GM12878 (cell line): ENCODE data around the gene DENND6A. TPM values are rescaled to one million over a fixed set of nuclear protein-coding genes. Genes with fewer than 3 reads are reported as not detected.

Experiments
- ATAC-seq: fragments of 200-7000 bp; cut with Tn5 transposase; 3 replicates; pipeline ENCODE4 v1.9.1; 2020; ENCODE audit warnings: mild to moderate bottlenecking, moderate library complexity
- BruUV-seq: library from RNA; stranded (reverse); fragments of 400-500 nt; replicated peaks from 2 replicates; lab custom pipeline; 2021; lab: Mats Ljungman, UMichigan
- CTCF ChIA-PET: fragments of 300-600 bp; sonication (Branson Sonifier 250); formaldehyde crosslinking; extraction: SDS; loops from one replicate; lab custom pipeline; 2021; ENCODE audit warnings: inconsistent platforms; lab: Yijun Ruan, JAX
- POLR2A ChIA-PET: fragments of 350-600 bp; formaldehyde crosslinking; extraction: SDS; loops from one replicate; lab custom pipeline; 2021; ENCODE audit warnings: inconsistent platforms; lab: Charles Lee
- RAD21 ChIA-PET: fragments of 300-600 bp; sonication (Branson Sonifier 250); formaldehyde crosslinking; loops from one replicate; lab custom pipeline; 2023; ENCODE audit warnings: antibody characterized with exemption; ENCODE audit not compliant: unreplicated experiment; lab: Charles Lee
- SMC1A ChIA-PET: fragments of 300-600 bp; sonication (Branson Sonifier 250); formaldehyde crosslinking; loops from one replicate; lab custom pipeline; 2023; ENCODE audit not compliant: unreplicated experiment, uncharacterized antibody; lab: Charles Lee
- DNase-seq: peaks from one replicate; pipeline ENCODE4 v3.0.0-alpha.2; 2011; ENCODE audit warnings: low read depth, low spot score
- FAIRE-seq: peaks from 3 replicates; lab custom pipeline; 2011; peaks lifted over from hg19 to GRCh38; lab: Jason Lieb, UNC
- H2AFZ ChIP-seq: 2 replicates; pipeline ENCODE4 v1.6.0; 2011; ENCODE audit warnings: low read depth, low read length, control low read depth; ENCODE audit not compliant: control insufficient read depth
- H3K27ac ChIP-seq: 2 replicates; pipeline ENCODE4 v1.5.1; 2011; ENCODE audit warnings: control low read depth; ENCODE audit not compliant: control insufficient read depth, insufficient read depth
- H3K27me3 ChIP-seq, 2 experiments: replicated peaks in 1 of 2; 2 replicates each; pipeline versions ENCODE4 v1.6.0 to v1.6.1; 2011; ENCODE audit warnings: low read length in 1 of 2; ENCODE audit not compliant: control insufficient read depth in 2 of 2, insufficient read depth in 2 of 2
- H3K36me3 ChIP-seq, 2 experiments: 2 replicates each; pipeline ENCODE4 v1.5.1; 2011; ENCODE audit warnings: low read length in 1 of 2; ENCODE audit not compliant: control insufficient read depth in 2 of 2, insufficient read depth in 2 of 2
- H3K4me1 ChIP-seq: 2 replicates; pipeline ENCODE4 v1.6.1; 2011; ENCODE audit warnings: mild to moderate bottlenecking, low read length, moderate library complexity, mixed read lengths; ENCODE audit not compliant: control insufficient read depth, insufficient read depth
- H3K4me2 ChIP-seq: 2 replicates; pipeline ENCODE4 v1.6.0; 2011; ENCODE audit warnings: control low read depth; ENCODE audit not compliant: control insufficient read depth, insufficient read depth
- H3K4me3 ChIP-seq: fragments of 200-600 bp; sonication (generic); 2 replicates; pipeline ENCODE4 v1.5.1; 2016
- H3K79me2 ChIP-seq: 2 replicates; pipeline ENCODE4 v1.6.0; 2011; ENCODE audit warnings: low read length; ENCODE audit not compliant: control insufficient read depth, insufficient read depth
- H3K9ac ChIP-seq: 2 replicates; pipeline ENCODE4 v1.8.0; 2011; ENCODE audit warnings: low read length, control low read depth, mixed read lengths; ENCODE audit not compliant: control insufficient read depth, insufficient read depth
- H3K9me3 ChIP-seq: replicated peaks from 3 replicates; pipeline ENCODE4 v1.5.1; 2011; ENCODE audit warnings: mild to moderate bottlenecking, low read length; ENCODE audit not compliant: control insufficient read depth, insufficient read depth
- H4K20me1 ChIP-seq: 2 replicates; pipeline ENCODE4 v1.6.0; 2011; ENCODE audit not compliant: control insufficient read depth, insufficient read depth
- ATF7 ChIP-seq: fragments of 450-650 bp; IDR thresholded peaks from 2 replicates; pipeline ENCODE4 v1.6.1; 2016; ENCODE audit warnings: low read depth, mild to moderate bottlenecking
- CREB1 ChIP-seq: IDR thresholded peaks from 2 replicates; pipeline ENCODE4 v1.6.1; 2012; ENCODE audit warnings: low read depth, mild to moderate bottlenecking, inconsistent platforms
- EP300 ChIP-seq, 2 experiments: fragments of 150-350 bp in 1 of 2; IDR thresholded peaks; 2 replicates each; pipeline ENCODE4 v1.6.1; 2011 to 2012; ENCODE audit warnings: low read depth in 2 of 2, low read length in 2 of 2, borderline replicate concordance in 1 of 2, improper control_type of control experiment in 1 of 2, inconsistent platforms in 1 of 2; ENCODE audit not compliant: control insufficient read depth in 1 of 2
- HCFC1 ChIP-seq: fragments of 150-350 bp; IDR thresholded peaks from 2 replicates; pipeline ENCODE4 v1.6.1; 2014; ENCODE audit warnings: low read length
- IKZF2 ChIP-seq, 2 experiments: fragments of 450-650 bp; IDR thresholded peaks; 2 replicates each; pipeline ENCODE4 v1.6.1; 2017; ENCODE audit warnings: mild to moderate bottlenecking in 2 of 2, moderate library complexity in 2 of 2
- KDM1A ChIP-seq: fragments of 200-600 bp; sonication (generic); IDR thresholded peaks from 2 replicates; pipeline ENCODE4 v1.6.1; 2016; ENCODE audit warnings: borderline replicate concordance
- MTA2 ChIP-seq: fragments of 450-650 bp; IDR thresholded peaks from 2 replicates; pipeline ENCODE4 v1.6.1; 2016; ENCODE audit warnings: low read depth, mild to moderate bottlenecking, moderate library complexity
- NFYB ChIP-seq: IDR thresholded peaks from 2 replicates; pipeline ENCODE4 v1.6.1; 2011; ENCODE audit warnings: low read depth, mild to moderate bottlenecking, low read length, improper control_type of control experiment, moderate library complexity; ENCODE audit not compliant: insufficient read depth
- SMC3 ChIP-seq: IDR thresholded peaks from 2 replicates; pipeline ENCODE4 v1.6.1; 2011; ENCODE audit warnings: low read length, improper control_type of control experiment, borderline replicate concordance
- SPI1 ChIP-seq: IDR thresholded peaks from 2 replicates; pipeline ENCODE4 v1.6.1; 2011; ENCODE audit warnings: low read depth, mild to moderate bottlenecking, low read length, moderate library complexity, borderline replicate concordance; ENCODE audit not compliant: insufficient read depth
- WGBS: methylation state at CpG from one replicate; pipeline ENCODE4 v1.1.6; 2016; ENCODE audit warnings: low lambda C conversion rate; ENCODE audit not compliant: insufficient replicate concordance, insufficient coverage; ENCODE audit errors: missing lambda C conversion rate; 5-methylcytosine and 5-hydroxymethylcytosine counted together
- in situ Hi-C: fragments of 300-500 bp; cut with MboI; formaldehyde crosslinking; loops from 9 replicates; pipeline ENCODE4 v1.14.3; 2018; ENCODE audit warnings: mixed read lengths
- intact Hi-C: fragments of 100-400 bp; cut with micrococcal nuclease; formaldehyde crosslinking; loops from one replicate; pipeline ENCODE4 v1.14.2; 2022; ENCODE audit not compliant: unreplicated experiment
- polyA plus RNA-seq, 11 experiments: library from polyadenylated mRNA; depleted of rRNA in 4 of 11; unstranded in 6 of 11; stranded (reverse) in 5 of 11; fragments of >200 nt; fragmentation: Nextera tagmentation in 4 of 11; fragmentation: Illumina TruSeq in 1 of 11; extraction: Ambion mirVana in 4 of 11; extraction: Trizol in 1 of 11; gene quantifications; 1 replicate in 1 of 11; 2 replicates in 10 of 11; pipeline versions ENCODE4 v1.2.1 to v1.2.3, GENCODE V29; 2011 to 2016; ENCODE audit warnings: inconsistent platforms in 2 of 11, missing spikeins in 2 of 11, low read depth in 1 of 11
- total RNA-seq, 4 experiments: library from RNA; depleted of rRNA in 3 of 4; stranded (reverse); fragments of >200 nt in 3 of 4; fragmentation: Illumina TruSeq in 1 of 4; extraction: Trizol in 1 of 4; gene quantifications; 2 replicates each; pipeline versions ENCODE4 v1.2.1 to v1.2.3, GENCODE V29; 2013 to 2021
- TF ChIP-seq, protein P1 (sequence below): fragments of 450-650 bp; IDR thresholded peaks from 2 replicates; pipeline ENCODE4 v1.6.1; 2017; ENCODE audit warnings: mild to moderate bottlenecking
- TF ChIP-seq, protein P2 (sequence below): fragments of 450-650 bp; IDR thresholded peaks from 2 replicates; pipeline ENCODE4 v1.6.1; 2018; ENCODE audit warnings: borderline replicate concordance, mild to moderate bottlenecking; ENCODE audit not compliant: partially characterized antibody
- TF ChIP-seq, protein P3 (sequence below): fragments of 450-650 bp; IDR thresholded peaks from 2 replicates; pipeline ENCODE4 v1.6.1; 2016; ENCODE audit warnings: mild to moderate bottlenecking
- TF ChIP-seq, protein P4 (sequence below): fragments of 450-650 bp; IDR thresholded peaks from 2 replicates; pipeline ENCODE4 v1.6.1; 2017; ENCODE audit warnings: borderline replicate concordance
- TF ChIP-seq, protein P5 (sequence below): fragments of 450-650 bp; IDR thresholded peaks from 2 replicates; pipeline ENCODE4 v1.6.1; 2017; ENCODE audit warnings: low read depth, mild to moderate bottlenecking, moderate library complexity

DENND6A gene
- total and polyA plus RNA-seq, 10 of the 15 experiments (the other 5 are each of a cell fraction or from before 2014, with no cell fraction given) = 1.8 to 15.3 (median 10.3) TPM

DNA sequence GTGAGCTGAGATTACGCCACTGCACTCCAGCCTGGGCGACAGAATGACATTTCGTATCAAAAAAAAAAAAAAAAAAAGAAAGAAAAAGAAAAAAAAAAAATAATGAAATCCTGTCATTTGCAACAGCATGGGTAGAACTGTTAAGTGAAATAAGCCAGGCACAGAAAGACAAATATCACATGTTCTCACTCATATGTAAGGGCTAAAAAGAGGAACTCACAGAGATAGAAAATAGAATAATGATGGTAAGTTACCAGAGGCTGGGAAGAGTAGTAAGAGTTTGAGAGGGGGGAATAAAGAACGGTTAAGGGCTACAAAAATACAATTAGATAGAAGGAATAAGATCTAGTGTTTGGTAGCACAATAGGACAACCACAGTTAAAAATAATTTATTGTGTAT lies 19.7 kb downstream of the DENND6A start:
- Histone ChIP-seq H3K4me2 (no peak overlapping the region), H2AFZ (no peak overlapping the region), H3K4me1 (peaks cover 14% of the 10 kb centered on the region), H3K36me3 (peaks cover 0 to 2% of the 10 kb centered on the region in 2 experiments; a peak in 1 of 4 replicates), H3K27ac (no peak overlapping the region), H3K27me3 (no peaks in the 10 kb centered on the region), H3K9ac (no peak overlapping the region), H3K79me2 (peaks cover 7% of the 10 kb centered on the region), H4K20me1 (no peaks in the 10 kb centered on the region), H3K4me3 (no peak overlapping the region), H3K9me3 (no peaks in the 10 kb centered on the region)
- intact Hi-C loops (loop anchor here (5.0 kb wide), 1 partner anchor 76 kb away; the partner anchor contains the start of gene ARF4), in situ Hi-C loops (no loop called here)
- FAIRE-seq (no peak), DNase-seq (no peak), ATAC-seq (no peak)
- RAD21 ChIA-PET = interaction anchor here (1.6 kb wide), 1 partner anchor 74 kb away, joined by 3 read pairs; no protein-coding TSS in a partner anchor
- 0% methylated on average over 1 of the region's 4 CpGs for WGBS
- POLR2A ChIA-PET = interaction anchor here (0.6 kb wide), 1 partner anchor 79 kb away, joined by 4 read pairs; no protein-coding TSS in a partner anchor
- SMC1A ChIA-PET = interaction anchor here (1.5 kb wide), 1 partner anchor 18 kb away, joined by 5 read pairs; no protein-coding TSS in a partner anchor
- CTCF ChIA-PET = interaction anchor here (2.9 kb wide), 1 partner anchor 16 kb away, joined by 27 read pairs; no protein-coding TSS in a partner anchor
- BruUV-seq = no TSS peak
- peak; percentile 30; the same call in 1 of the 2 replicates for TF ChIP-seq ATF7
- no peak for TF ChIP-seq CREB1
- TF ChIP-seq, protein P1, sequence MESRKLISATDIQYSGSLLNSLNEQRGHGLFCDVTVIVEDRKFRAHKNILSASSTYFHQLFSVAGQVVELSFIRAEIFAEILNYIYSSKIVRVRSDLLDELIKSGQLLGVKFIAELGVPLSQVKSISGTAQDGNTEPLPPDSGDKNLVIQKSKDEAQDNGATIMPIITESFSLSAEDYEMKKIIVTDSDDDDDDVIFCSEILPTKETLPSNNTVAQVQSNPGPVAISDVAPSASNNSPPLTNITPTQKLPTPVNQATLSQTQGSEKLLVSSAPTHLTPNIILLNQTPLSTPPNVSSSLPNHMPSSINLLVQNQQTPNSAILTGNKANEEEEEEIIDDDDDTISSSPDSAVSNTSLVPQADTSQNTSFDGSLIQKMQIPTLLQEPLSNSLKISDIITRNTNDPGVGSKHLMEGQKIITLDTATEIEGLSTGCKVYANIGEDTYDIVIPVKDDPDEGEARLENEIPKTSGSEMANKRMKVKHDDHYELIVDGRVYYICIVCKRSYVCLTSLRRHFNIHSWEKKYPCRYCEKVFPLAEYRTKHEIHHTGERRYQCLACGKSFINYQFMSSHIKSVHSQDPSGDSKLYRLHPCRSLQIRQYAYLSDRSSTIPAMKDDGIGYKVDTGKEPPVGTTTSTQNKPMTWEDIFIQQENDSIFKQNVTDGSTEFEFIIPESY = no peak
- no peak for TF ChIP-seq KDM1A
- TF ChIP-seq SPI1 = peak; percentile 80; the same call in 1 of the 2 replicates
- TF ChIP-seq EP300 (IDR thresholded peaks at IDR 0.05; ENCODE audit: borderline replicate concordance in 1 of 2, control insufficient read depth in 1 of 2, low read depth in 2 of 2, low read length in 2 of 2) = no peak
- TF ChIP-seq, protein P2, sequence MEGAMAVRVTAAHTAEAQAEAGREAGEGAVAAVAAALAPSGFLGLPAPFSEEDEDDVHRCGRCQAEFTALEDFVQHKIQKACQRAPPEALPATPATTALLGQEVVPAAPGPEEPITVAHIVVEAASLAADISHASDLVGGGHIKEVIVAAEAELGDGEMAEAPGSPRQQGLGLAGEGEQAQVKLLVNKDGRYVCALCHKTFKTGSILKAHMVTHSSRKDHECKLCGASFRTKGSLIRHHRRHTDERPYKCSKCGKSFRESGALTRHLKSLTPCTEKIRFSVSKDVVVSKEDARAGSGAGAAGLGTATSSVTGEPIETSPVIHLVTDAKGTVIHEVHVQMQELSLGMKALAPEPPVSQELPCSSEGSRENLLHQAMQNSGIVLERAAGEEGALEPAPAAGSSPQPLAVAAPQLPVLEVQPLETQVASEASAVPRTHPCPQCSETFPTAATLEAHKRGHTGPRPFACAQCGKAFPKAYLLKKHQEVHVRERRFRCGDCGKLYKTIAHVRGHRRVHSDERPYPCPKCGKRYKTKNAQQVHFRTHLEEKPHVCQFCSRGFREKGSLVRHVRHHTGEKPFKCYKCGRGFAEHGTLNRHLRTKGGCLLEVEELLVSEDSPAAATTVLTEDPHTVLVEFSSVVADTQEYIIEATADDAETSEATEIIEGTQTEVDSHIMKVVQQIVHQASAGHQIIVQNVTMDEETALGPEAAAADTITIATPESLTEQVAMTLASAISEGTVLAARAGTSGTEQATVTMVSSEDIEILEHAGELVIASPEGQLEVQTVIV = no peak
- TF ChIP-seq MTA2 = peak; percentile 15; the same call in 1 of the 2 replicates
- TF ChIP-seq NFYB = no peak
- TF ChIP-seq IKZF2 (IDR thresholded peaks at IDR 0.05) = peak in 1 of 2 experiments; percentile 16; a peak in 1 of 4 replicates
- TF ChIP-seq, protein P3, sequence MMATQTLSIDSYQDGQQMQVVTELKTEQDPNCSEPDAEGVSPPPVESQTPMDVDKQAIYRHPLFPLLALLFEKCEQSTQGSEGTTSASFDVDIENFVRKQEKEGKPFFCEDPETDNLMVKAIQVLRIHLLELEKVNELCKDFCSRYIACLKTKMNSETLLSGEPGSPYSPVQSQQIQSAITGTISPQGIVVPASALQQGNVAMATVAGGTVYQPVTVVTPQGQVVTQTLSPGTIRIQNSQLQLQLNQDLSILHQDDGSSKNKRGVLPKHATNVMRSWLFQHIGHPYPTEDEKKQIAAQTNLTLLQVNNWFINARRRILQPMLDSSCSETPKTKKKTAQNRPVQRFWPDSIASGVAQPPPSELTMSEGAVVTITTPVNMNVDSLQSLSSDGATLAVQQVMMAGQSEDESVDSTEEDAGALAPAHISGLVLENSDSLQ = no peak
- TF ChIP-seq, protein P4, sequence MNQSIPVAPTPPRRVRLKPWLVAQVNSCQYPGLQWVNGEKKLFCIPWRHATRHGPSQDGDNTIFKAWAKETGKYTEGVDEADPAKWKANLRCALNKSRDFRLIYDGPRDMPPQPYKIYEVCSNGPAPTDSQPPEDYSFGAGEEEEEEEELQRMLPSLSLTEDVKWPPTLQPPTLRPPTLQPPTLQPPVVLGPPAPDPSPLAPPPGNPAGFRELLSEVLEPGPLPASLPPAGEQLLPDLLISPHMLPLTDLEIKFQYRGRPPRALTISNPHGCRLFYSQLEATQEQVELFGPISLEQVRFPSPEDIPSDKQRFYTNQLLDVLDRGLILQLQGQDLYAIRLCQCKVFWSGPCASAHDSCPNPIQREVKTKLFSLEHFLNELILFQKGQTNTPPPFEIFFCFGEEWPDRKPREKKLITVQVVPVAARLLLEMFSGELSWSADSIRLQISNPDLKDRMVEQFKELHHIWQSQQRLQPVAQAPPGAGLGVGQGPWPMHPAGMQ = no peak
- TF ChIP-seq SMC3 = no peak
- TF ChIP-seq HCFC1 = no peak
- TF ChIP-seq, protein P5, sequence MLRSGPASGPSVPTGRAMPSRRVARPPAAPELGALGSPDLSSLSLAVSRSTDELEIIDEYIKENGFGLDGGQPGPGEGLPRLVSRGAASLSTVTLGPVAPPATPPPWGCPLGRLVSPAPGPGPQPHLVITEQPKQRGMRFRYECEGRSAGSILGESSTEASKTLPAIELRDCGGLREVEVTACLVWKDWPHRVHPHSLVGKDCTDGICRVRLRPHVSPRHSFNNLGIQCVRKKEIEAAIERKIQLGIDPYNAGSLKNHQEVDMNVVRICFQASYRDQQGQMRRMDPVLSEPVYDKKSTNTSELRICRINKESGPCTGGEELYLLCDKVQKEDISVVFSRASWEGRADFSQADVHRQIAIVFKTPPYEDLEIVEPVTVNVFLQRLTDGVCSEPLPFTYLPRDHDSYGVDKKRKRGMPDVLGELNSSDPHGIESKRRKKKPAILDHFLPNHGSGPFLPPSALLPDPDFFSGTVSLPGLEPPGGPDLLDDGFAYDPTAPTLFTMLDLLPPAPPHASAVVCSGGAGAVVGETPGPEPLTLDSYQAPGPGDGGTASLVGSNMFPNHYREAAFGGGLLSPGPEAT = no peak
